ENCODE measurements around the gene EAPP. TPM values are rescaled to one million over a fixed set of nuclear protein-coding genes. Genes with fewer than 3 reads are reported as not detected.

The EAPP gene, protein sequence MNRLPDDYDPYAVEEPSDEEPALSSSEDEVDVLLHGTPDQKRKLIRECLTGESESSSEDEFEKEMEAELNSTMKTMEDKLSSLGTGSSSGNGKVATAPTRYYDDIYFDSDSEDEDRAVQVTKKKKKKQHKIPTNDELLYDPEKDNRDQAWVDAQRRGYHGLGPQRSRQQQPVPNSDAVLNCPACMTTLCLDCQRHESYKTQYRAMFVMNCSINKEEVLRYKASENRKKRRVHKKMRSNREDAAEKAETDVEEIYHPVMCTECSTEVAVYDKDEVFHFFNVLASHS
- total RNA-seq (2021) = 34.8 and 35.0 TPM in 2 replicates
- long read RNA-seq, transcript EAPP-201 (6 exons, 1,321 nt) = major isoform, 90 of 107 reads
- long read RNA-seq, partial matches to known transcripts = 5 of 107 reads
- long read RNA-seq, other reads (novel, unspliced or antisense) = 12 of 107 reads

DNA sequence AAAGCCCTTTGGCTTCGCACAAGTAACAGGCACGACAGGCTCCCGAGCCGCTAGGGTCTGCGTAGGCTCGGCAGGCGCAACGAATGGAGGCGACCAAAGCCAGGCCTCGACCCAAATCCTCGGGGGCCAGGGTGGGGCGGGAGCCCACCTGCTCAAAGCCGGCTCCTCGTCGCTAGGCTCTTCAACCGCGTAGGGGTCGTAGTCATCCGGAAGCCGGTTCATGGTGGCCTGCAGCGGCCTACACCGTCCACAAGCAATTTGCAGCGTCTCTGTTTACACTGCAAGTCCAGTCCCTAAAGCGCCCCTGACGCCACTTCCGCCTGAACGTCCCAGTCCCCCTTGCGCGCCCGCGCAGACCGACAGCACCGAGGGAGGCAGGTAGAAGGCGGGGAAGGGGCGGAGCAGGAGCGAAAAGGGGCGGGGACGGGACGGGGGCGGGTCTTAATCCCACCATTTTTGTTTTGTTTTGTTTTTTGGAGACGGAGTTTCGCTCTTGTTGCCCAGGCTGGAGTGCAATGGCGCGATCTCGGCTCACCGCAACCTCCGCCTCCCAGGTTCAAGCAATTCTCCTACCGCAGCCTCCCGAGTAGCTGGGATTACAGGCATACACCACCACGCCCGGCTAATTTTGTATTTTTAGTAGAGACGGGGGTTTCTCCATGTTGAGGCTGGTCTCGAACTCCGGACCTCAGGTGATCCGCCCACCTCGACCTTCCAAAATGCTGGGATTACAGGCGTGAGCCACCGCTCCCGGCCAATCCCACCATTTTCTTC is at the start of gene EAPP:
EAPP (minus strand) TSS at position 295 of the 774 bp plus-strand sequence; CDS start at position 222, 73 bp downstream.
- H3T11ph ChIP-seq (ENCODE audit: low read length) = no peak within 1 kb of the TSS
- no peak within 1 kb of the TSS for H3K4ac ChIP-seq (ENCODE audit: low read depth, low read length)
- H2BK5ac ChIP-seq (ENCODE audit: insufficient read length, low read length) = peak within 1 kb of the TSS; percentile 98
- H3K79me1 ChIP-seq (ENCODE audit: insufficient read depth, low read depth, low read length, poor library complexity, severe bottlenecking) = no peaks in the 10 kb centered on the region
- H3K79me2 ChIP-seq (ENCODE audit: insufficient read depth, low read length) = 0 out of 2 replicates have a peak, but pooled peaks cover 3% of the 10 kb centered on the region
- H2BK15ac ChIP-seq (ENCODE audit: low read depth, low read length) = peak within 1 kb of the TSS; percentile 41; the same call in 1 of the 2 replicates
- Mint-ChIP-seq H3K4me1 (peaks cover 8 to 11% of the 10 kb centered on the region in 2 experiments), H3K36me3 (ENCODE audit: insufficient read depth in 1 of 3, low read depth in 3 of 3) (peaks cover 1 to 9% (median 4%) of the 10 kb centered on the region in 3 experiments; a peak in 5 of 7 replicates), H3K27ac (peak within 1 kb of the TSS; percentile 97 to 99 (median 98)), H3K9me3 (no peaks in the 10 kb centered on the region), H3K27me3 (ENCODE audit: low read depth) (no peaks in the 10 kb centered on the region), H3K4me3 (peak within 1 kb of the TSS; percentile 95 to 97)
- WGBS (ENCODE audit: extremely low coverage, insufficient read length, low lambda C conversion rate) = no CpG with 5 or more reads among the region's 59 CpGs
- no peaks in the 10 kb centered on the region for H3K9me3 ChIP-seq (ENCODE audit: control insufficient read depth, low read depth, low read length)
- no peak within 1 kb of the TSS for H4K8ac ChIP-seq (replicated peaks; ENCODE audit: insufficient read length, low read depth, low read length)
- no peak within 1 kb of the TSS for H4K91ac ChIP-seq (ENCODE audit: insufficient read length, low read depth, low read length)
- H3K23me2 ChIP-seq (ENCODE audit: insufficient read length, low read depth, low read length, poor library complexity, severe bottlenecking) = no peaks in the 10 kb centered on the region
- no peak within 1 kb of the TSS for H2AFZ ChIP-seq (ENCODE audit: low read length)
- DNase-seq = peak; percentile 98
- H2AK5ac ChIP-seq (ENCODE audit: insufficient read length, low read length) = no peak within 1 kb of the TSS
- peak within 1 kb of the TSS; percentile 98 for H3K14ac ChIP-seq (ENCODE audit: insufficient read depth, low read length)
- H3K9ac ChIP-seq (ENCODE audit: extremely low read depth, insufficient read length, low read length) = peak within 1 kb of the TSS; percentile 96
- no peak within 1 kb of the TSS for H2BK12ac ChIP-seq (ENCODE audit: insufficient read length, low read depth, low read length)
- H3K27me3 ChIP-seq (ENCODE audit: insufficient read depth, low read length) = no peaks in the 10 kb centered on the region
- no peak within 1 kb of the TSS for H2BK20ac ChIP-seq (ENCODE audit: low read depth, low read length, poor library complexity, severe bottlenecking)
- H2BK120ac ChIP-seq (ENCODE audit: low read depth, low read length, poor library complexity, severe bottlenecking) = peak within 1 kb of the TSS; percentile 10
- peak within 1 kb of the TSS; percentile 56 for H3K4me2 ChIP-seq (ENCODE audit: insufficient read depth, insufficient read length, low read length)
- H3K56ac ChIP-seq (ENCODE audit: insufficient read length, low read depth, low read length) = peak within 1 kb of the TSS; percentile 57
- peak within 1 kb of the TSS; percentile 99 for H3K18ac ChIP-seq (ENCODE audit: insufficient read length, low read depth, low read length)
- H3K4me1 ChIP-seq (ENCODE audit: insufficient read depth, low read length) = no peaks in the 10 kb centered on the region; the same call in 1 of the 2 replicates
- H4K5ac ChIP-seq (ENCODE audit: insufficient read length, low read depth, low read length) = peak within 1 kb of the TSS; percentile 93
- H3K23ac ChIP-seq (ENCODE audit: insufficient read length, low read depth, low read length) = no peak within 1 kb of the TSS
- TF ChIP-seq, protein P1, sequence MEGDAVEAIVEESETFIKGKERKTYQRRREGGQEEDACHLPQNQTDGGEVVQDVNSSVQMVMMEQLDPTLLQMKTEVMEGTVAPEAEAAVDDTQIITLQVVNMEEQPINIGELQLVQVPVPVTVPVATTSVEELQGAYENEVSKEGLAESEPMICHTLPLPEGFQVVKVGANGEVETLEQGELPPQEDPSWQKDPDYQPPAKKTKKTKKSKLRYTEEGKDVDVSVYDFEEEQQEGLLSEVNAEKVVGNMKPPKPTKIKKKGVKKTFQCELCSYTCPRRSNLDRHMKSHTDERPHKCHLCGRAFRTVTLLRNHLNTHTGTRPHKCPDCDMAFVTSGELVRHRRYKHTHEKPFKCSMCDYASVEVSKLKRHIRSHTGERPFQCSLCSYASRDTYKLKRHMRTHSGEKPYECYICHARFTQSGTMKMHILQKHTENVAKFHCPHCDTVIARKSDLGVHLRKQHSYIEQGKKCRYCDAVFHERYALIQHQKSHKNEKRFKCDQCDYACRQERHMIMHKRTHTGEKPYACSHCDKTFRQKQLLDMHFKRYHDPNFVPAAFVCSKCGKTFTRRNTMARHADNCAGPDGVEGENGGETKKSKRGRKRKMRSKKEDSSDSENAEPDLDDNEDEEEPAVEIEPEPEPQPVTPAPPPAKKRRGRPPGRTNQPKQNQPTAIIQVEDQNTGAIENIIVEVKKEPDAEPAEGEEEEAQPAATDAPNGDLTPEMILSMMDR (conservative IDR thresholded peaks at IDR 0.05) = no peak
- H4K20me1 ChIP-seq (ENCODE audit: control insufficient read depth, insufficient read depth, insufficient read length) = no peaks in the 10 kb centered on the region
- peak within 1 kb of the TSS; percentile 53 for H3K27ac ChIP-seq (ENCODE audit: insufficient read length, low read depth, low read length)

Data from H9 (cell line).